ENCODE measurements around the gene TXNRD2.
A peak's percentile ranks its signal among the peaks of the same experiment; 100 is the strongest.

The TXNRD2 gene

GRCh38 chr22:19988965-19989724 lies 47.5 kb upstream of the TXNRD2 start:
- TF ChIP-seq SIN3A (IDR thresholded peaks at IDR 0.05; ENCODE audit: borderline replicate concordance, insufficient read depth, low read length): no peak
- no peak for TF ChIP-seq REST (IDR thresholded peaks at IDR 0.05; ENCODE audit: insufficient read depth in 1 of 2, low read depth in 2 of 2, low read length in 2 of 2)
- no peak for TF ChIP-seq FOXP2 (optimal IDR thresholded peaks at IDR 0.05; ENCODE audit: borderline replicate concordance, extremely low read depth, extremely low read length, insufficient read depth)

- TF ChIP-seq TAF1 (IDR thresholded peaks at IDR 0.05; ENCODE audit: borderline replicate concordance, insufficient read depth, low read length): no peak
- TF ChIP-seq SIN3A (IDR thresholded peaks at IDR 0.05; ENCODE audit: borderline replicate concordance, insufficient read depth, low read length): no peak
- no peak for TF ChIP-seq REST (IDR thresholded peaks at IDR 0.05; ENCODE audit: insufficient read depth in 1 of 2, low read depth in 2 of 2, low read length in 2 of 2)
- no peak for TF ChIP-seq POLR2AphosphoS5 (IDR thresholded peaks at IDR 0.05; ENCODE audit: low read depth, low read length)
- no peak for TF ChIP-seq FOXP2 (optimal IDR thresholded peaks at IDR 0.05; ENCODE audit: borderline replicate concordance, extremely low read depth, extremely low read length, insufficient read depth)
These were observed 46.8 kb upstream of the TXNRD2 start for GRCh38 chr22:19988331-19988808.

- TF ChIP-seq FOXP2 (optimal IDR thresholded peaks at IDR 0.05; ENCODE audit: borderline replicate concordance, extremely low read depth, extremely low read length, insufficient read depth) (no peak), TAF1 (IDR thresholded peaks at IDR 0.05; ENCODE audit: borderline replicate concordance, insufficient read depth, low read length) (no peak), REST (IDR thresholded peaks at IDR 0.05; ENCODE audit: insufficient read depth in 1 of 2, low read depth in 2 of 2, low read length in 2 of 2) (no peak), SIN3A (IDR thresholded peaks at IDR 0.05; ENCODE audit: borderline replicate concordance, insufficient read depth, low read length) (no peak), POLR2AphosphoS5 (IDR thresholded peaks at IDR 0.05; ENCODE audit: low read depth, low read length) (no peak)
These were observed 46.0 kb upstream of the TXNRD2 start for GRCh38 chr22:19987394-19988306.

GRCh38 chr22:19986410-19987341 lies 45.1 kb upstream of the TXNRD2 start:
- 0 out of 2 replicates have a peak, but pooled peaks have one; percentile 27 for TF ChIP-seq SIN3A (IDR thresholded peaks at IDR 0.05; ENCODE audit: borderline replicate concordance, insufficient read depth, low read length)
- peak; percentile 61 for TF ChIP-seq POLR2AphosphoS5 (IDR thresholded peaks at IDR 0.05; ENCODE audit: low read depth, low read length)
- 0 out of 2 replicates have a peak, but pooled peaks have one; percentile 41 for TF ChIP-seq TAF1 (IDR thresholded peaks at IDR 0.05; ENCODE audit: borderline replicate concordance, insufficient read depth, low read length)
- no peak for TF ChIP-seq REST (IDR thresholded peaks at IDR 0.05; ENCODE audit: insufficient read depth in 1 of 2, low read depth in 2 of 2, low read length in 2 of 2)
